HepG2 (cell line): ENCODE data around the gene MRM2. TPM values are rescaled to one million over a fixed set of nuclear protein-coding genes. Genes with fewer than 3 reads are reported as not detected.
A peak's percentile ranks its signal among the peaks of the same experiment; 100 is the strongest.

Source experiments
- BRCA1 ChIP-seq: sonication (generic); formaldehyde crosslinking; IDR thresholded peaks from 2 replicates; pipeline ENCODE4 v1.4.0; 2020; ENCODE audit warnings: missing genetic modification reagents
- DZIP1 ChIP-seq: sonication (generic); formaldehyde crosslinking; IDR thresholded peaks from 2 replicates; pipeline ENCODE4 v1.5.0; 2020; ENCODE audit warnings: mild to moderate bottlenecking, missing genetic modification reagents
- MXD4 ChIP-seq: IDR thresholded peaks from 2 replicates; pipeline ENCODE4 v1.6.1; 2016; ENCODE audit warnings: mild to moderate bottlenecking, missing biosample characterization, missing genetic modification reagents
- MYC ChIP-seq: sonication (generic); formaldehyde crosslinking; IDR thresholded peaks from 2 replicates; pipeline ENCODE4 v1.9.0; 2021; ENCODE audit warnings: missing genetic modification reagents, borderline replicate concordance
- MZF1 ChIP-seq: sonication (generic); formaldehyde crosslinking; IDR thresholded peaks from 2 replicates; pipeline ENCODE4 v1.8.1; 2023; ENCODE audit warnings: mild to moderate bottlenecking, missing genetic modification reagents, borderline replicate concordance
- NFIB ChIP-seq: sonication (generic); formaldehyde crosslinking; IDR thresholded peaks from 2 replicates; pipeline ENCODE4 v1.9.0; 2021; ENCODE audit warnings: missing genetic modification reagents, mild to moderate bottlenecking, borderline replicate concordance
- NFIC ChIP-seq: IDR thresholded peaks from 2 replicates; pipeline ENCODE4 v1.6.1; 2012; ENCODE audit warnings: mild to moderate bottlenecking, low read length, inconsistent platforms
- POGK ChIP-seq: sonication (generic); formaldehyde crosslinking; conservative IDR thresholded peaks from 2 replicates; pipeline ENCODE4 v1.8.0; 2022; ENCODE audit warnings: mild to moderate bottlenecking, moderate library complexity, missing genetic modification reagents
- RFXANK ChIP-seq: IDR thresholded peaks from 2 replicates; pipeline ENCODE4 v1.6.1; 2016
- RNF2 ChIP-seq: fragments of 450-650 bp; conservative IDR thresholded peaks from 2 replicates; pipeline ENCODE4 v1.6.1; 2016; ENCODE audit warnings: low read depth
- SIN3B ChIP-seq: fragments of 150-350 bp; IDR thresholded peaks from 2 replicates; pipeline ENCODE4 v1.6.1; 2014; ENCODE audit warnings: low read length
- SP2 ChIP-seq: sonication (generic); formaldehyde crosslinking; IDR thresholded peaks from 2 replicates; pipeline ENCODE4 v1.5.1; 2020; ENCODE audit warnings: mild to moderate bottlenecking, missing genetic modification reagents
- SUZ12 ChIP-seq: fragments of 150-350 bp; IDR thresholded peaks from 2 replicates; pipeline ENCODE4 v1.6.1; 2014; ENCODE audit warnings: low read depth, low read length
- U2AF2 ChIP-seq: fragments of 200-400 bp; formaldehyde crosslinking; IDR thresholded peaks from 2 replicates; pipeline ENCODE4 v1.6.1; 2017; ENCODE audit warnings: low read depth, mild to moderate bottlenecking, low read length
- YEATS4 ChIP-seq: sonication (generic); formaldehyde crosslinking; IDR thresholded peaks from 2 replicates; pipeline ENCODE4 v1.4.0; 2020; ENCODE audit warnings: missing genetic modification reagents, borderline replicate concordance
- ZC3H13 ChIP-seq: sonication (generic); formaldehyde crosslinking; IDR thresholded peaks from 2 replicates; pipeline ENCODE4 v1.8.1; 2023; ENCODE audit warnings: mild to moderate bottlenecking, missing genetic modification reagents, moderate library complexity
- ZNF160 ChIP-seq: sonication (generic); formaldehyde crosslinking; IDR thresholded peaks from 2 replicates; pipeline ENCODE4 v1.8.0; 2022; ENCODE audit warnings: mild to moderate bottlenecking, inconsistent platforms, missing genetic modification reagents
- ZNF362 ChIP-seq: sonication (generic); formaldehyde crosslinking; IDR thresholded peaks from 2 replicates; pipeline ENCODE4 v1.4.0; 2020; ENCODE audit warnings: missing genetic modification reagents, mild to moderate bottlenecking, borderline replicate concordance
- ZNF580 ChIP-seq: IDR thresholded peaks from 2 replicates; pipeline ENCODE4 v1.6.1; 2016; ENCODE audit warnings: low read depth, borderline replicate concordance
- ZNF672 ChIP-seq: sonication (generic); formaldehyde crosslinking; IDR thresholded peaks from 2 replicates; pipeline ENCODE4 v1.8.1; 2022; ENCODE audit warnings: missing genetic modification reagents
- ZNF709 ChIP-seq: sonication (generic); formaldehyde crosslinking; IDR thresholded peaks from 2 replicates; pipeline ENCODE4 v1.5.0; 2020; ENCODE audit warnings: mild to moderate bottlenecking, missing genetic modification reagents
- ZNF788 ChIP-seq: sonication (generic); formaldehyde crosslinking; IDR thresholded peaks from 2 replicates; pipeline ENCODE4 v1.5.0; 2020; ENCODE audit warnings: mild to moderate bottlenecking, missing genetic modification reagents, borderline replicate concordance
- polyA plus RNA-seq, 8 experiments: library from polyadenylated mRNA; depleted of rRNA in 3 of 8; stranded (reverse) in 7 of 8; unstranded in 1 of 8; fragments of >200 nt; fragmentation: Illumina TruSeq in 4 of 8; extraction: Trizol in 4 of 8; gene quantifications; 2 replicates each; pipeline versions ENCODE4 v1.2.1 to v1.2.3, GENCODE V29; 2011 to 2016; ENCODE audit warnings: low read depth in 4 of 8, missing spikeins in 1 of 8, mixed read lengths in 1 of 8; ENCODE audit not compliant: insufficient read depth in 1 of 8
- total RNA-seq, 5 experiments: library from RNA; depleted of rRNA; stranded (reverse); fragments of >200 nt; fragmentation: Illumina TruSeq; extraction: Trizol; gene quantifications; 2 replicates each; pipeline ENCODE4 v1.2.3, GENCODE V29; 2016; ENCODE audit warnings: low read depth in 1 of 5

MRM2 gene
- total and polyA plus RNA-seq, 2 of the 13 experiments (the other 11 are each of a cell fraction or from before 2014, with no cell fraction given): 13.2 to 34.2 TPM

- TF ChIP-seq MZF1: no peak
- no peak for TF ChIP-seq DZIP1
- TF ChIP-seq SUZ12: no peak
- peak; percentile 54; the same call in 1 of the 2 replicates for TF ChIP-seq MYC (CRISPR knock-in tag)
- no peak for TF ChIP-seq NFIC
- TF ChIP-seq ZNF709 (CRISPR knock-in tag): 0 out of 2 replicates have a peak, but pooled peaks have one; percentile 21
- peak; percentile 77 for TF ChIP-seq YEATS4 (CRISPR knock-in tag)
- TF ChIP-seq SP2: peak; percentile 21; the same call in 1 of the 2 replicates
- peak; percentile 28; the same call in 1 of the 2 replicates for TF ChIP-seq ZNF362 (CRISPR knock-in tag)
- peak; percentile 87 for TF ChIP-seq SIN3B
- TF ChIP-seq U2AF2: no peak
- peak; percentile 73; the same call in 1 of the 2 replicates for TF ChIP-seq MXD4 (CRISPR knock-in tag)
- TF ChIP-seq ZNF160 (CRISPR knock-in tag): no peak
- no peak for TF ChIP-seq RNF2
- no peak for TF ChIP-seq RFXANK
- peak; percentile 73; the same call in 1 of the 2 replicates for TF ChIP-seq ZC3H13 (CRISPR knock-in tag)
- no peak for TF ChIP-seq ZNF580 (CRISPR knock-in tag)
- no peak for TF ChIP-seq NFIB
- TF ChIP-seq BRCA1 (CRISPR knock-in tag): peak; percentile 81; the same call in 1 of the 2 replicates
- no peak for TF ChIP-seq ZNF672 (CRISPR knock-in tag)
- peak; percentile 100 for TF ChIP-seq POGK (CRISPR knock-in tag)
- TF ChIP-seq ZNF788 (CRISPR knock-in tag): peak; percentile 65; the same call in 1 of the 2 replicates
Observed at GRCh38 chr7:2232766-2233520, 9.1 kb downstream of the MRM2 start, which contains the start of gene MAD1L1 (continued).
